GF-D8 (cell line): ENCODE results near the gene PTBP1.

Experiments
- DNase-seq: peaks from one replicate; lab custom pipeline; 2025; lab: John Stamatoyannopoulos, UW

PTBP1 gene

DNA sequence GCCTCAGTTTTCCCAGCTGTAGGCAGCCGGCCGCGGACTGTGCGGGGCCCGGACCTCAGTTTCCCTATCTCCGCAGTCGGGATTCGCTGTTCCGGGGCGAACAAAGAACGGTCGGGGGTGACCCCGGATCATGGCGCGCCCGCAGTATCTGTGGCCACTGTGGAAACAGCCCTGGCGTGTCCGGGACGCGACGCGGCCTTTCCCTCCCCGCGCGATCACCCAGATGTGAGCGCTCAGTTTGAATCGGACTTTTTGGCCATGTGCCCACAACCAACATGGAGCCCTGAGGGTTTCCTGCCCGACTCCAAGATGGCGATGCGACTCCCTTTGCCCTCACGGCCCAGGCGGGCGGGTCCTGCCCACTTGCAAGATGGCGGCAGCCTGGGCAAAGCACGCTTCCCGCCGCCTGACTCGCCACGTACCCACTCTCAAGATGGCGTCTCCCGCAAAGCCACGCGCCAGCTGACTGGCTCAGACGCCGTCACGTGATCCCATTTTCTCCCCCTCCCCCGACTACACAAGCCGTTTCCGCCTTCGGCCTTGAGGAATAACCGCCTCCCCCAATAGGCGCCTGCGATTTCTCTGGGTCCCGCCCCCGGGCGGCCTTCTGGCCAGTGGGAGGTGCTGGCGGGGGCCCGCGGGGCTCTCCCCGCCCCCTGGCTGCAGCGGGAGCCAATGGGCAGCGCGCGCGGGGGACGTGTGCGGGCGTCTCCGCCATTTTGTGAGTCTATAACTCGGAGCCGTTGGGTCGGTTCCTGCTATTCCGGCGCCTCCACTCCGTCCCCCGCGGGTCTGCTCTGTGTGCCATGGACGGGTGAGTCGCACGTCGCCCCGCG, at the start of gene PTBP1:
PTBP1 (plus strand) TSS at position 761 of the 836 bp plus-strand sequence; CDS start at position 807, 46 bp downstream.
- DNase-seq: peak; percentile 99

DNA sequence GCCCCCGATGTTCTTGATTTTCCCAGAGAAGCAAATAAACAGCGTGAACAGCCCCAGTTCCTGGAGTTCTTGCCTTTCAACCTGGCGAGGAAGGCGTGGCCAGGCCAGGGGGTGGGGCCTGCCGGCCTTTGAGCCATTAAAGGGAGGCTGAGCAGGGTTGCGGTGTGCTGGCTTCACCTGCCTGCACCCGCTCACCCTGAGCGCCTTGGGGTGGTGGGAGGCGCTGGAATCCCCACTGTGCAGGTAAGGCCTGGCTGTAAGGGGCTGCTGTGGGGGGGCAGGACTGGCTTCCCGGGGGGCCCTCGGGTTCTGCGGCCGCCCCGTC, 49.0 kb upstream of the PTBP1 start:
- no peak for DNase-seq

- no peak for DNase-seq
These were observed 47.4 kb upstream of the PTBP1 start for GRCh38 chr19:749811-750210.

DNA sequence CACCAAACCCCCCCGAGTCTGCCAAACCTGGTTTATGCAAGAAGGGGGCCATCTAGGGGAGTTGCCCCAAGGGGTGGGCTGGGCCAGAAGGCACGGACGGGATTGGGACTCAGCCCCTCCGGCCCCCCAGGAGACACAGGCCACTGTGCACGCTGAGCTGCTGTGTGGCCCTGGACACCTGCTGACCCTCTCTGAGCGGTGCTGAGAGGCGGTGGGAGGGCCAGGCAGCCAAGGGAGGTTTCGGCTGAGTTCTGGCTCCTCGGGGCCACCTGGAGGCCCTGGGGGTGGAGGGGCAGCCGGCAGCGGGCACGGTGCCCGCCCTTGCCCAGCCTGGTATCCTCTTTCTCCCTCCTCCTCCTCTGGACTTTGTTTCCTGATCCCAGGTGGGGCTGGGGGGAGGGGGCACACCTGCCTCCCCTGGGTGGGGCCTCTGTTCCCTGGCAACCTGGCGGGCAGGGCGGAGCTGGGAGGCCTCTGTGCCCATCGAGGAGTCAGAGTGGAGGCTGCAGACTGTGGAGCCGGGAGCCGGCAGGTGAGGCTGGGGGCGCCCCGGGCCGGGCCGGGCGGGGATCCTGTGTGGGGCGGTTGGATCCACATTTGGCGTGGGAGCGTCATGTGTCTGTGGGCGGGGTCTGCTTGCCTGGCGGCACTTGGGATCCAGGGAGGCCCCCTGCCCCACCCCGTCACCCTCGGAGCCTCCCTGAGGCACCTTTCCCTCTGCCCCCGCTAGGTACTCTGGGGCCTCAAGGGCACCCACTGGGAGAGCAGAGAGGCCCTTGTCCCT, 46.4 kb upstream of the PTBP1 start, which contains the start of gene MISP:
MISP (plus strand) TSS at position 473 of the 784 bp plus-strand sequence. CDS start 5,835 bp downstream, outside the sequence.
- DNase-seq: no peak

DNA sequence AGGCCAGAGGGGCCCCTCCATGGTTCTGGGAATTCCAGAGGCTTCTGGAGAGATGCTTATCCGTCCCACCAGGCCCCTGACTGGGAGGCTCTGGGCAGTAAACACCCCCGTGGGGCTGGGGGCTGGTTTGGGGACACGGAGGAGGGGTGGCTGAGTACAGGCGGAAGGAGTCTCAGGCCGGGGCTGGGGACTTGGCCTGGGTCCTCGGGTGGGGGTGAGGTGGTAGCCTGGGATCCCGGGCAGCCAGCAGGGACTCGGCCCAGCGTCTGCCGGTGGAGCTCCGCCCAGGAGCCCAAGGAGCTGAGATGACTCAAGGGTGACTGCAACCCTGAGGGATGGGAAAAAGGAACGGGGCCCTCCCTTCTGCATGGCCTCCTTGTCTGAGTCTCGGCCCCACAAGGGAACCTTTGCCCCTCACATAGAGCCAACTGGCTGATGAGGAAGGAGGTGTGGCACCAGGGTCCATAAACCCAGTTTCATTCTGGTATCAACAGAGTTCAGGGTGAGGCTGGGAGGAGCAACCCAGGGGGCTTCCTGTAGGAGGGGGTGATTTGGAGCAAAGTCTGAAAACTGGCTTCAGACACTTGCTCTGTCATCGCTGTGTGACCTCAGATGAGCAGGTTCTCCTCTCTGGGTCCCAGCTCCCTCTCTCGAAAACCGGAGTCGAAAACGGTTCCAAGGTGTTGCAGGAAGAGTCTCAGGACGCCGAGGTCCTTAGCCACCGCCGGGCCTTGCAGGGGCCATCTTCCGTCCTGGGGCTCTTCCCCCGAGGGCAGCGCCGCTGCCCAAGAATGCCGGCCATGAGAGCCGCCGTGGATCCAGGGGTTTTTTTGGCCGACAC, 45.5 kb upstream of the PTBP1 start:
- no peak for DNase-seq

DNA sequence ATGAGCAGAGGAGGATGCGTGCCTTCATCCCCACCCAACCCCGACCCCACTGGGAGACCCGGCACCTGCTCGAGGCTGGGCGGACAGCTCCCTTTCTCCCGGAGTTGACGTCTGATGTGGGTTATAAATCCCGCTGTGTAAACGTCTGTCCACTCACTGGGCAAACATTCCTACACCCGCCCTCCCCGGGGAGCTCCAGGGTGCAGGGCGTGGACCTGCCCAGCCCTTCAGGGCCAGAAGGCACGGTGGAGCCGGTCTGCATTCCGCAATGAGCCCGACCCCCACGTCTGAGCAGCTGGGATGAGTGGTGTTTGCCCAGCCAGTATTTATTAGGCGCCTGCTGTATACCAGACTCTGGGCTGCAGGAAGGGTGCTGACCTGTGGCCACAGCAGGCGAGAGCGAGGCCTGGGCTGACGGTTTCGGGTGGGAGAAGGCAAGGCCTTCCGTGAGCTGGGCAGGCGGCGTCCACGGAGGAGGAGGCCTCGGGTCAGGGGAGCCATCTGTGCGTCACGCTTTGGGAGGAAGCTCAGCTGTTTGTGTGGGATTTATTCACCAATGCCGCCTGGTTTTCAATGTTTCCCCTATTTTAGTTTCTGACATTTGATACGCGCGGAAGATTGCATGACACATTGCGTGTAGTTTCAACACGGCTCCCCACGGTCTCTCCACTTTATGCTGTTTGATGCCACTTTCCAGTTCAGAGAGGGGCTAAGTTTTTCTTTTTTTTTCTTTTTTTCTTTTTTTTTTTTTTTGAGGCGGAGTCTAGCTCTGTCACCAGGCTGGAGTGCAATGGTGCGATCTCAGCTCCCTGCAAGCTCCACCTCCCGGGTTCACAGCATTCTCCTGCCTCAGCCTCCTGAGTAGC, 44.4 kb upstream of the PTBP1 start:
- DNase-seq: no peak

DNA sequence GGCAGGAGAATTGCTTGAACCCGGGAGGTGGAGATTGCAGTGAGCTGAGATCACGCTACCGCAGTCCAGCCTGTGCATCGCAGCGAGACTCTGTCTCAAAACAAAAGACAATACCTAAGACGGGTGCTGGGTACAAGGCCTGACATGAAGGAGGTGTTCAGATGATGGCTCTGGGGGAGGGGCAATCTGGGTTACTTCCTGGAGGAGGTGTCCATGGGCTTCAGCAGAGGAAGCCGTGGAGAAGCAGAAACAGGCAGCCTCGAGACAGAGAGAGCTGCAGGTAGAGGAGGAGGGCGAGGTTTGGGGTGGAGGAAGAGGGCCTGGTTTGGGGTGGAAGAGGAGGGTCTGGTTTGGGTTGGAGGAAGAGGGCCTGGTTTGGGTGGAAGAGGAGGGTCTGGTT, 42.7 kb upstream of the PTBP1 start:
- no peak for DNase-seq

- no peak for DNase-seq
These were observed 42.2 kb upstream of the PTBP1 start for GRCh38 chr19:755063-755462.

- no peak for DNase-seq
These were observed 41.0 kb upstream of the PTBP1 start for GRCh38 chr19:756236-756635.

- DNase-seq: no peak
These were observed 40.2 kb upstream of the PTBP1 start for GRCh38 chr19:756821-757688.

- DNase-seq: no peak
These were observed 39.2 kb upstream of the PTBP1 start for GRCh38 chr19:757811-758668.

- no peak for DNase-seq
These were observed 34.1 kb upstream of the PTBP1 start for GRCh38 chr19:763181-763580.

DNA sequence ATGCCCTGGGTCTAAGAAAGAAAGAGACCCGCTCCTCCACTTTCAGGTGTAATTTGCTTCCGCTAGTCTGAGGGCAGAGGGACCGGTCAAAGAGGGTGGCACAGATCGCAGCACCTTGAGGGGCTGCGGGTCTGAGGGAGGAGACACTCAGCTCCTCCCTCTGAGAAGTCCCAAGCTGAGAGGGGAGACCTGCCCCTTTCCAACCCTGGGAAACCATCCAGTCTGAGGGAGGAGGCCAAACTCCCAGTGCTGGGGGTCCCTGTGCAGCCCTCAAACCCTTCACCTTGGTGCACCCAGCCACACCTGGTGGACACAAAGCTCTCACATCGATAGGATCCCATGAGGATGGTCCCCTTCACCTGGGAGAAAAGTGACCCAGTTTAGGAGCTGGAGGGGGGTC, 33.4 kb upstream of the PTBP1 start:
- no peak for DNase-seq

- DNase-seq: no peak
These were observed 33.0 kb upstream of the PTBP1 start for GRCh38 chr19:764301-764700.

DNA sequence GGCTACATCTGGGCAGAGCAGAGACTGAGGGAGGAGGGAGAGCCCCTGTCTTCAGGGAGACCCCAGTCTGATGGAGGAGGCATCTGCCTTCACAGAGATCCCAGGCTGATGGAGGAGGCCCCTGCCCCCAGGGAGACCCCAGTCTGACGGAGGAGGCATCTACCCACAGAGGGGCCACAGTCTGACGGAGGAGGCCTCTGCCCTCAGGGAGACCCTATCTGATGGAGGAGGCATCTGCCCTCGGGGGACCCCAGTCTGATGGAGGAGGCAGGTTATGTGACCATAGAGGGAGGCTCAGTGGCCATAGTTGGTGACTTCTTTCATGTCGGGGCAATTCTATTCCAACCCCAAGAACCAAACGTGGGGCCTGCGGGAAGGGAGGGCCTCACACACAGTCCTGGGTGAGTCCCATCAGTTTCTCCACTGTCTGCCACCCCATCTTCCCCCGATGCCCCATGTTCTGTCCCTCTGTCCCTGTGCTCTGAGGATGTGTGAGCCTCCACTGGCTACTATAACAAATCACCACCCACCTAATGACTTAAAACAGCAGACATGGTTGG, 32.0 kb upstream of the PTBP1 start:
- no peak for DNase-seq

DNA sequence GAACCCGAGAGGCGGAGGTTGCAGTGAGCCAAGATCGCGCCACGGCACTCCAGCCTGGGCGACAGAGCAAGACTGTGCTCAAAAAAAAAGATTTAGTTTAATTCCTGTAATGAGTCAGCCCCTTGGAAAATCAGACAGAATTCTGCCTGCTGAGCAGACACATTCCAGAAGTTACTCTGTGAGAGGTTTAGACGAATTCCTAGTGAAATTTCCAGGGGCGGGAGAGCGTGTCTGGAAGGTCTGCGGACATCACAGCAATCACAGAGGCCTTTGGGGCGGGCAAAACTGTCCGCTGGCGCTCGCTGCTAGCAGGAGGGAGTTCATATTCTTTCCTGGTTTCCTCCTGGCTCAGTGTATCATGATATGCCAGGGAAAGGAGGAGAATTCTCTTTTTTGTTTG, 28.8 kb upstream of the PTBP1 start:
- no peak for DNase-seq

DNA sequence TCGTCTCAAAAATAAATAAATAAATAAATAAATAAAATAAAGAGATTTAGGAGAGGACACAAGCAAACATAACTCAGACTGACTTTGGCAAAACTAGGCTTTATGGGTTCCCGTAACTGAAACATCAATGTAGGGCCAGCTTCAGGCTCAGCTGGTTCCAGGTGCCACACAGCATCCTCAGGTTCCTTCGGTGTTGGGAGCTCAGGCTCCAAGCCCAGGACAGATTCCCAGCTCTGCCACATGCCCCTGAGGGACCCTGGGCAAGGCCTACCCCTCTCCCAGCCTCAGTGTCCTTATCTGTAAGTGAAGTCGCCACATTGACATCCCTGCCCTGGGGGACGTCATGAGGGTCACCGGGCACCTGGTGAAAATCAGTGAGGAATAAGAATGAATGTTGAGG, 27.6 kb upstream of the PTBP1 start:
- no peak for DNase-seq

DNA sequence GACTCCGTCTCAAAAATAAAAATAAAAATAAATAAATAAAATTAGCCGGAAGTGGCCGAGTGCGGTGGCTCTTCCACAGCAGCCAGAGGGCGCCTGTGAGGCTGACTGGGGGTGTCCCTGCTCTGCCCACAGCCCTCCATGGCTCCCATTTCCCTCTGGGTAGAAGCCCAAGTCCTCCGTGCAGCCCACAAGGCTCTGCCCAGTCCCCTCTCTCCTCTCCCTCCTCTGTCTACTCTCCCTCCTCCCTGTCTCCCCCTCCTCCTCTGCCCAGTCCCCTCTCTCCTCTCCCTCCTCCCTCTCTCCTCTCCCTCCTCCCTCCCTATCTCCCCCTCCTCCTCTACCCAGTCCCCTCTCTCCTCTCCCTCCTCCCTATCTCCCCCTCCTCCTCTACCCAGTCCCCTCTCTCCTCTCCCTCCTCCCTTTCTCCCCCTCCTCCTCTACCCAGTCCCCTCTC, 25.9 kb upstream of the PTBP1 start:
- DNase-seq: peak; percentile 24

GRCh38 chr19:772063-772462, 25.2 kb upstream of the PTBP1 start:
- no peak for DNase-seq
